NCI-H2196 (cell line): ENCODE data around the gene SAPCD1.

Experiments used
- DNase-seq: peaks from one replicate; lab custom pipeline; 2025; ENCODE audit not compliant: unreplicated experiment; lab: John Stamatoyannopoulos, UW

Gene SAPCD1

DNA sequence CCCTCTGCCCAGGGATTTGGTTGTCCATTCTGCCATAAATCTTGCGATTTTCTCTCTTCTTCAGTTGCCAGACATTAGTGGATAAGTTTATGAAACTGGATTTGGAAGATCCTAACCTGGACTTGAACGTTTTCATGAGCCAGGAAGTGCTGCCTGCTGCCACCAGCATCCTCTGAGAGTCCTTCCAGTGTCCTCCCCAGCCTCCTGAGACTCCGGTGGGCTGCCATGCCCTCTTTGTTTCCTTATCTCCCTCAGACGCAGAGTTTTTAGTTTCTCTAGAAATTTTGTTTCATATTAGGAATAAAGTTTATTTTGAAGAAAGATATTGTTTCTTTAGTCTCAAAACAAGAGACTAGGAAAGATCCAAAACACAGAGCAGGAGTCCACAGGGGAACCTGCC lies at the start of gene SAPCD1:
Gene SAPCD1 (plus strand): TSS at position 301 of the 400 bp plus-strand sequence. CDS start 399 bp downstream, outside the sequence.
- DNase-seq = no peak

DNA sequence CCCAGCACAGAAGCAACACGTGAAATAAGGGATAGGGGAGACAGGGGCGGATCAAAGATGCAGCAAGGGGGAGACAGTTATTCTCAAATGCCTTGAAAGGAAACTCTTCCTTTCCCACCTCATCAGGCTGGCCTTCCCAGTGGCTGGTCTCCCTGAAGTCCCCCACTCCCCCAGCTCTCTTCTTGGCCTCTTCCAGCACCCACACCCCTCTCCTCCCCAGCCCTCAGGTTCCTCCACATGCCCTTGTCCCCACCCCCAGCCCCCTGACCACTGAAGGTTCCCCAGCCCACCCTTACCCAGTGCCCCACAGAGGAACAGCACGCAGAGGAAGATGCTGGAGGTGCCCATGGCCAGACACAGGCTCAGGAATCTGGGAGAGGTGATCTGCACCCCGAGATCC lies 49.0 kb upstream of the SAPCD1 start:
- no peak for DNase-seq

DNA sequence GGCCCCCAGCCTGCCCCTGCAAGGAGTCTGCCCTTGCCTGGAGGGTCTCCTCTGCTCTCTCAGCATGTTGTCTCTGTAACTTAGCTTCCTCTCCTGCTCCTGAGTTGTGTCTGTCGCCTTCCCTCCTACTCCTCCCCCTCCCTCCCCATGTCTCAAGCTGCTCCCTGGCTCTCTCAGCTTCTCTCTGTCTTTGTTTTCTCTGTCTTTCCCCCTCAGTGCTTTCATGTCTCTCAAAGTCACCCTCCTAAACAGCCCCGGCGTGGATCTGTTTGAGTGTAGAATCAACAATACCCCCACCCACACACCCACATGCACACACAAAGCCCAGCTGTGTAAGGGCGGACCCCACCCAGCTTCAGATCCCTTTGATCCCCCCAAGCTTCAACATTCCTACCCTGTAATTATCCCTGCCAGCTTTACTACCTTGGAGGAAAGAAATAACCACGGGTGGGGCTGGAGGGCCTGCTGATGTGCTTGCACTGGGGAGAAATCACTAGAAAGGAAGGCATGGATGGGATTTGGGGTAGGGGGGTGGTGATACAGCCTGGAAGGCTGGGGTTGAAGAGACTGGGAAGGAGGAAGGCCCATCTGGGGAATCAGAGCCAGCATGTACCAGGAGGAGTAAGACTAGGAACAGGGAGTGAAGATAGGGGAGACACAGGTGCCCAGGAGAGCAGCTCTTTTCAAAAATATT lies 48.3 kb upstream of the SAPCD1 start:
- no peak for DNase-seq

DNA sequence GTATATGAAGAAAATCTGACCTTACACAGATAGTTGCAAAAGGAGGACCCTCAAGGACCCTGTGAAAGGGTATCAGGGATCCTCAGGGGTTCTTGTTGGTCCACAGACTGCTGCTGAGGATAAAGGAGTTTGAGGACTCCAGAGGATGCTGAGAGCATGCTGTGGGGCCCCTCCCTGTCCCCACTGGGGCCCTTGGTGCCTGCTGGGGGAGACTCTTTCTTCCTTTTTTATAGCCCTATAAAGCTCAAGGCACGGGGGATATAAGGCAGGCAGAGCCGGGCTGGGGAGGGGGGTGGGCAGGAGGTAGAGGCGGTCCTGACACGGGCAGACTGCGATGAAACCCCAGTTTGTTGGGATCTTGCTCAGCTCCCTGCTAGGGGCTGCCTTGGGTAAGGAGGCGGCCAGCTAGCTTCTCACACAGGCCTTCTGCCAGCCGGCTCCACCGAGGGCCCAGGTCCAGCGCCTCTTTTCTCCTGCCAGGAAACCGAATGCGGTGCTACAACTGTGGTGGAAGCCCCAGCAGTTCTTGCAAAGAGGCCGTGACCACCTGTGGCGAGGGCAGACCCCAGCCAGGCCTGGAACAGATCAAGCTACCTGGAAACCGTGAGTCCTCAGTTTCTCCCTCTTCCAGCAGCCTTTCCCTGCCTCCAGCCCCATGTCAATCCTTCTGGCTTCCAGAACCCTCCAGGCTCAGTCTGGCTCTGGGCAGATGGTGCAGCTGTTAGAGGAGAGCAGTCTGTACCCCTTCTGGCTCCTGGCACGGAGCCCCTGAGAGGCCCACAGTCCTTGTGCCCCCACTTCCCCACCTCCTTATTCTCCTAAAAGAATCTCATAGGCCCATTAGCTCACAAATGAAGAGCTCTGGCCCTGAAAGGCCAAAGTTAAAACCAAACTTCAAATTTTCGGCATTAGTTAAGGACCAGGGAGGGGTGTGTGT lies 47.2 kb upstream of the SAPCD1 start, which contains the start of gene LY6G6D:
Gene LY6G6D (plus strand): TSS at position 327 of the 937 bp plus-strand sequence. CDS start 8 bp downstream, at position 335.
- DNase-seq = no peak

DNA sequence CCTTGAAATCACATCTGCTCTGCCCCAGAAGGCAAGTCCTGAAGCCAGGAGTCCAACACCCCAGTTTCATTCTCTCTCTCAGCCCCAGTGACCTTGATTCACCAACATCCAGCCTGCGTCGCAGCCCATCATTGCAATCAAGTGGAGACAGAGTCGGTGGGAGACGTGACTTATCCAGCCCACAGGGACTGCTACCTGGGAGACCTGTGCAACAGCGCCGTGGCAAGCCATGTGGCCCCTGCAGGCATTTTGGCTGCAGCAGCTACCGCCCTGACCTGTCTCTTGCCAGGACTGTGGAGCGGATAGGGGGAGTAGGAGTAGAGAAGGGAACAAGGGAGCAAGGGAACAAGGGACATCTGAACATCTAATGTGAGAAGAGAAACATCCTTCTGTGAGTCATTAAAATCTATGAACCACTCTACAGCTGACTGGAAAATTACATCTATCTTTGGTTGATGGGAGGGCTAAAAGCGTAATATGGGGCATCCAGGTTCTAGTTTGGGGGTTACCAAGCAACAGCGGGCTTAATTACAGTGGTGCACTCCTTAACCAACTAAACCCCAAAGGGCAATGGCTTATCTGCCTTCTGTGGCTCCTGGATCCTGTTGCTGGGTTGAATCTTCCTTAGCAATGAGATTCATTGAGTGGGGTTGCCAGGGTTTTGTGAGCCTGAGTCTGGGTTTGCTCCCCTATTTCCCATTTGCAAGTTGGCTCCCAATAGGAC lies 44.8 kb upstream of the SAPCD1 start:
- DNase-seq = no peak

DNA sequence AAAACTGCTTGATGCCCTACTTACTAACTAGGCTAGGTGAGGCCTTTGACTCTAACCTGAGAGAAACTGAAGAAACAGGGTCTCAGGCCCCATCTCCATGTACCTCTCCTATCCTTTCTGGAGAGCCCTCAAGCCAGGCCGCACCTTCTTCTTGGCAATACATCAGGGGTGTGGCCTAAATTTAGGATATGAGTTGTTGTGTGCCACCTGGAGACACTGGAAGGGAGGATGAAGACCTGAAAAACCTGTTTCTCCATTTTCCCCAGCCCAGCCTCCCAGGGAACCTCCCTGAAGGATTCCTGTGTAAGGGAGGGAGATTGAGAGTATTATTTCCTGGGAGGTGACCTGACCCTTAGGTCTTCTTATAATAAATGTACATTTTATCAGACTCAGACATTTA lies 44.2 kb upstream of the SAPCD1 start:
- DNase-seq = peak; percentile 71

DNA sequence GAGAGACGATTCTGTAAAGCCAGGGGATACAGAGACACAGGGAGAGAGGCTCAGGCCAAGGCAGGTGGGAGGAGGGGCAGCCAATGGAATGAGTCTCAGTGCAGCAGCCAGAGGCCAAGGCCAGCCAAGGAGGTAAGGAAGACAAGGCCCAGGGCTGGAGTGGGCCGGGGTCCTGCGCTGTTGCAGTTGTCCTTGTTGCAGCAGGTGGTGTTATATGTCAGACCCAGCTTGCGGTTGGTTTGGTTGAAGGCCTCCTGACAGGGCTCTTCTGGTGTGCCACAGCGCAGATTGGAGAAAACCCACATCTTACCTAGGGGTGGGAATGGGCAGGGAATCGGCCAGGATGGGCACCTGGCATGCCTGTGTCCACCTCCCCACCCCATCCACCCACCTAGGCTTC lies 43.5 kb upstream of the SAPCD1 start:
- DNase-seq = no peak

DNA sequence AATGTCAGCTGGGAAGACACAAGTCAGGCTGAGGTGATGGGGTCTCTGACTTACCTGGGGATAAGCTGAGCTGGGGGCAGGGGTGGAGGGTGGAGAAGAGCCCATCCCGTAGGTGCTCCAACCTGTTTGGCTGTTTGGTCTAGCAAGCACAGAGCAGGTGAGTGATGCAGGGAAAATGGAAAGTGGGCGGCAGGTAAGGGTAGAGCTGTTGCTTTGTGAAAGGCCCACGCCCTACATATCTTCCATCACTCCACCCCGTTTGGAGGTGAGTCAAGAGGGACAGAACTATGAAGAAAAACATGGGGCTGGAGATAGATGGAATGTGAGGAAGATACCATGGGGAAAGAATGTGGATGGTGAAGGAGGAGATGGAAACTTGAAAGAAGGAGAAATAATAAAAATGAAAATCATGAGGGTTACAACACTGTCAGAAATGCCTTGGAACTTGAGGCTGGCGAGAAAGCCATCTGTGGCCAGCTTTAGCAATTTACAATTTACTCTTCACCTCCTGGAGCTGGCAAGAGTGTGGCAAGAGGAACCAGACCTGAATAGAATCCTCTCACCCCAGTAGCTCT lies 42.2 kb upstream of the SAPCD1 start:
- DNase-seq = no peak

DNA sequence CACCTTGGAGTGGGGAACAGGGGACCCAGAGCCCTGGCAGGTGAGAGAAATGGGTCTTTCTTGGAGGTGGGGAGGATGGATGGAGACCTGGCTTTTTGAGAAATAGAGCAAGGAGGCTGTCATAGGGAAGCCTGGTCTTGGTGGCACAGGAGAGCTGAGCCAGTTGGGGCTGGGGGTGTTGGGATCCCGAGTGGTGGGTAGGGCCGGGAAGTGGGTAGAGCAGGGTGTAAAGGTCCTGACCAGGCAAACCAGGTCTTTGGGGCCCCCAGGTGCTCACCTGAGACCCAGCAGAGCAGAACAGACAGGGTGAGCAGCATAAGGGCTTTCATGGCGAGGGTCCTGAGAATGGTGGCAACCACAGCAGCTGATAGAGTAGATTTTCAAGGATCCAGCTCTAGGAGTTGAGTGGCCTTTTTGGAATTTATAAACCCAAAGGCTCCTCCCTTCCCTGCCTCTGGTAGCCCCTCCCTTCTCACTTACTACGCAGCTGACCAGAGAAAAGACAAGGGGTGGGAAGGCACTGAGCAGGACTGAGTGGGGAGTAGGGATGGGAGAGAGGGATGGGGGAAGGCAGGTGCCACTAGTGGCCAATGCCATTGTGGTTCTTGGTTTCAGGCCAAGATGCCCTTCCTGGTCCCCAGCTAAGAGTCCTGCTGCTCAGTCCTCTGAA lies 41.0 kb upstream of the SAPCD1 start, which contains the start of gene LY6G6C:
Gene LY6G6C (minus strand): TSS at position 396 of the 670 bp plus-strand sequence. CDS start 67 bp downstream, at position 329.
- no peak for DNase-seq

DNA sequence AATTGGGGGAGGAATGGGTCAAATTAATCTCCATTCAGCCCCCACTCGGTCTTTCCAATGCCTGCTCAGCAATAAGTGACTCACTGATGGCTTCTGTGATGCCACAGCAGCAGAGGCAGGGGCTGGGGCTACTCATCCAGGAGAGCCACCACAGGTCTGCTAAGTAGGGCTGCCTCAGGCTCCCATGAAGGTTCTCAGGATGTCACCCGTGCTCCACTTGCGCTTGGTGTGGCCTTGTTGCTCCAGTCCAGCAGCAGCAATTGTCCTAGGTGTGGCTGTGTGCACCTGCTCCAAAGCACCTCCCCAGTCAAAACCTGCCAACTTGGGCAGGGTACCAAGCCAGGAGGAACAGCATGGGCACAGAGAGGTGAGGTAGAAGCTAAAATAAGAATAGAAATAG lies 40.3 kb upstream of the SAPCD1 start:
- DNase-seq = no peak

DNA sequence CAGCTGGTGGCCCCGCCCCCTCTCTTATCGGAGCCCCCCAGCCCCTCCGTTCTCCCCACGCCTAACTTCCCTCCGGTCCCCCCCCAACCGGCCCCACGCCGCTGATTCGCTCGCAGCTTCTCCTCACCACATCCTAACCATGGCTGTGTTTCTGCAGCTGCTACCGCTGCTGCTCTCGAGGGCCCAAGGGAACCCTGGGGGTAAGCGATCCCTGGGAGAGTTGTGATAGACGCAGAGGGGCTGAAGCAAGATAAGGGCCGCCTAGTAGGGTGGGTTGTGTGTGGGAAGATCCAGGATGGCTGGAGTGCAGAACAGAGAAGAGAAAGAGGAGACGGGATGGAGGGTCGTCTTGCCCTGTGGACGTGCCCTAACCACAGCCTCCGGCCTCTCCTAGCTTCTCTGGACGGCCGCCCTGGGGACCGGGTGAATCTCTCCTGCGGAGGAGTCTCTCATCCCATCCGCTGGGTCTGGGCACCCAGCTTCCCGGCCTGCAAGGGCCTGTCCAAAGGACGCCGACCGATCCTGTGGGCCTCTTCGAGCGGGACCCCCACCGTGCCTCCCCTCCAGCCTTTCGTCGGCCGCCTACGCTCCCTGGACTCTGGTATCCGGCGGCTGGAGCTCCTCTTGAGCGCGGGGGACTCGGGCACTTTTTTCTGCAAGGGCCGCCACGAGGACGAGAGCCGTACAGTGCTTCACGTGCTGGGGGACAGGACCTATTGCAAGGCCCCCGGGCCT lies 39.0 kb upstream of the SAPCD1 start, which contains the start of gene MPIG6B:
Gene MPIG6B (plus strand): TSS at position 129 of the 735 bp plus-strand sequence. CDS start 11 bp downstream, at position 140.
- DNase-seq = no peak

DNA sequence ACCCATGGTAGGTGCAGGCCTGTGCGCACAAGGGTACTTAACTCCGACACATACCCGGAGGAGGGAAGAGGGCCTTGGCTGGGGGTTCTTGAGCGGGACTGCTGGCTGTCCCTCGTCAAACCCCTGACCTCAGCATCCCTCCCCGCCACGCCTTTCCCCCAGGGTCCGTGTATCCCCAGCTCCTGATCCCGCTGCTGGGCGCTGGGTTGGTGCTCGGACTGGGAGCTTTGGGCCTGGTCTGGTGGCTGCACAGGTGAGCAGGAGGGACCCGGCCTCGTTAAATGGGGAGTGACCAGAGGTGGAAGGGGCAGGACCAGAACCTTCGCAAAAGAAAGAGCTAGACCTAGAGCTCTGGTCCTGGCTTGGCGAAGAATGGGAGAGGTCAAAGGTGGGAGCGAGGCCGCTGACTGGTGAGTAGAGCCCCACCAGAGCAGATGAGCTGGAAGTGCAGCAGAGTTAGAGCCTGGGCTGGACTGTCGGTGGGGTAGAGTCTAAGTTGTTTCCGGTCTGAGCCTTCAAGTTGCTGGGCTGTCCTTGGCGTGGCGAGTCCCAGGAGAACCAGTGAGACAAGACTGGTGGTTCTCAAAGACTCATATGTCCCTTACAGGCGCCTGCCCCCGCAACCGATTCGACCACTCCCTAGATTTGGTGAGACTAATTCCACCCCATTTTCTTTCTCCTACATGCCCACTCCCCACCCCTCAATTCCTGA lies 38.3 kb upstream of the SAPCD1 start:
- no peak for DNase-seq

DNA sequence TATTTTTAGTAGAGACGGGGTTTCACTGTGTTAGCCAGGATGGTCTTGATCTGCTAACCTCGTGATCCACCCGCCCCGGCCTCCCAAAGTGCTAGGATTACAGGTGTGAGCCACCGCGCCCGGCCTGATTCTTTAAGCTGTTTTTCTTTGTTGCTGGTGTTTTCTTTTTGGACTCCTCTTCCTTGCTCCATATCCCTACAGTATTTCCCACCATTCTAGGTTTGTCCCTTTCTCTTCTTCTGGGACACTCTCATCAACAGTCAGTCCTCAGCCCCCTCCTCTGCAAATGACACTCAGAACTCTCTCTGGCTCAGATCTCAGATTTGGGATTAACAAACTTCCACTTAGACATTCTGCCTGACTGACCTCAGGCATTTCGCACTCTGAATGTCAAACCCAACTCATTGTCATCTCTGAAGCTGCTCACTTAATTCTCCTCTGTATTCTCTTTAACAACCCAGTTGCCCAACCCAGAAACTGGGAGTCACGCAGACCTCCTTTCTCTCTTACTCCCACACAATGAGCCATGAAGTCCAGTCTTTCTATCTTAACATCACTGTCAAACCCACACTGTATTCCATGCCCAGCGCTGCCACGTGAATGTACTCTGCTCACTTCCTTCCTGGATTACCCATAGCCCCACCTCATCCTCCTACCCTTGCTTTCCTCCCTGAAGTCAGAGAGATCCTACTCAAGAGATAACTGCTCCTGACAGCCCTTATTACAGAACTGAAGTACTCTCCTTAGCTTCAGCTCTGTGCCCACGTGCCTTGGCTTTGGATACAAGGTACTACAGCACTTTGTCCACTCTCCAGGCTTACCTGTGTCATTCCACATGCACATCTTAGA lies 36.7 kb upstream of the SAPCD1 start:
- no peak for DNase-seq

DNA sequence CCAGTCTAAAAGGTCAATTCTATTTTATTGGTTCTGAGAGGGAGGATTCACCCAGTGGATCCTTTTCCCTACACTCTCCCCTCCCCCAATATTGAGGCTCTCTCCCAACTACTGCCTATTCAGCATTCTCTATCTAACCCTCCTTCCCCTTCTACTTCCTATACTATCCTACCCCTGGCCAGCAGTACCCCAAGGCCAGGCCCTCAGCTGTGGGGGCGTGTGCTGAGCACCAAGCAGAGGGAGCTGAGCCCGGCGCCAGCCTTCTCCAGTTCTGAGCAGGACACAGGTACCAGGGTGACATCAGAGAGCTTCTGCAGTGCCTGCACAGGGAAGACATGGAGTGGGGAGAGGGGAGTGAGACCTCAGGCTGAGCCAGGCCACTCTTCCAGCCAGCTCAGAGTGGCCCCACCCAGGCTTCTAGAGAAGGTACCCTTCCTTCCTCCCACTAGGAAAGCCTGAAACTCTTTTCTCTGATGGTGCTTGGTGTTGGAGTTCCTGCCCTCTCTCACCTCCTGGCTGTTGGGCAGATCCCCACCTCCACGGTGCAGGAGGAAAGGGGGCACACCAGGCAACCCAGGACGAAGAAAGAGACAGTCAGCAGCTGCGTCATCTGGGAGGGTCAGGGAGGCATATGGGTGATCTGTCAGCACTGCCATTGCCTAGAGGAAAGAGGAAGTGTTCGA lies 35.3 kb upstream of the SAPCD1 start:
- DNase-seq = no peak

DNA sequence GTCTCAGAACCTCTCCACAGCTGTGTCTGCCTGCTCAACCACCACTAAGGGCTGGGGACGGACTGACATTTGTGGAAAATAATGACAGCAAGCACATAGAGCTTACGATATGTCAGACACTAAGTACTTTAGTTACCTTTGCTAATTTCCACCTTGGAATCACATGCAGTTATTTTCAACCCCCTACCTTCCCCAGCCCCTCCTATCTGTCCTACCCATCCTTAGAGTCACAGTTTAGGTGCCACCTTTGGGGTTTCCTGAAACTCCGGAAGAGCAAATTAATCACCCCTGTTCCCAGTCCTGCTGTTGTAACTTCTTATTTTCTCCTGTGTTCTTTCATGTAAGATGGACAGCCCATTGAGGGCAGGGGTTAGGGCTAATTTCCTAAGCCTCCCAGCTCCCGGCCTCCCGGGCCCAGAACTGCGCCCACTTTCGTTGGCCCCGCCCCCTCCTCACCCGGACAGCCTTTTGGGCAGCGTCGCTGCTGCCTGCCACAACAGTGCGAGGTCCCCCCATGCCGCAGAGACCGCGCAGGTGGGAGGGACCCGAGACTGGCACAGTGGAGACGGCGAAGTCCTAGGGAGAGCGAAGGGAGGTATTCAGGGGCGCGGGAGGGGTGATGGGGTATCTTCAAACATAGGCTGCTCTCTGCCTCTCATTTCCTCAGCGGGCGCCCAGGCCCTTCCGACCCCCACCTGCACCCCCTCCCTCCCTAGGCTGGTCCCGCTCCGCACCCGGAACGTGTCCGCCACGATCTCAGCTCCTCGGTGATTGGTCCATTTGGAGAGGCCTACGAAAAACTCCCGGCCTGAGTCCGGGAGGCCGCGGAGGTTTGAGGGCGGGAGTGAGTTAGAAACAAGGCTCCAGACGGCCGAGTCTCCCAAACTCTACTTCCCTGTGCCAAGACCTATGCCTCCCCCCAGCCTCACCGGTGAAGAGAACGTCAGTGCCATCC lies 34.5 kb upstream of the SAPCD1 start:
- DNase-seq = no peak

DNA sequence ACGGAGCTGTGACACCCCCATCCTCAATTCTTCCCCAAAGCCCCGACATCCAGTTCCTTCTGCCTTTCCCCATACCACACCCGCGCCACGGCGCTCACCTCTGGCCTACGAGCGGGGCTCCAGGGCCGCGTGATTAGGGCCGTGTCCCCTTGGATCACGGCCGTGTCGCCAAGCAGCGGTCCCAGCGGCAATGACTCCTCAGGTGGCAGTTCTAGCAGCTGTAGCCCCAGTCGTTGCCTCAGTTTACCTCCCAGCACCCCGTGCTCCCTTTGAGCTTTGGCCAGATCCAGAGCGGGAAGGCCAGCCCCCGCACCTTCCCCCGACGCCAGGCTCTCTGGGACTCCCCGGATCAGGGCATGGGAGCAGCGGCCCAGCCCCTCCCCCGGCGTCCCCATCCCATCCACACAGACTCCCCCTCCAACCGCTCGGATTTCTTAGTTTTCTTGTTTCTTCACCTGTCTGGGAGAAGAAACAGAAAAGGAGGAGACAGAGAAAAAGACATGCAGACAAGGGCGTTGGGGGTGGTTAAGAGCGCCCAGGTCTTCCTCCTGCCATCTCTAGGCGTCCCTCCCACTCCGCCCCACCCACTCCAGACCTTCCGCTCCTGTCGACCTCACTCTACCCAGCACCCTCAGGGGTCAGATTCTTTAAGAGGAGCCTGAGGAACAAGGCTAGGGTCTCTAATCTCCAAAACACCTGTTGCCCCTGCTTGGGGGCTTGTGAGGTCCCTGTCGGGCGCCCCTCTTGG lies 33.5 kb upstream of the SAPCD1 start, which contains the start of gene DDAH2:
Gene DDAH2 (minus strand): TSS at position 533 of the 748 bp plus-strand sequence. CDS start 138 bp downstream, at position 395.
- DNase-seq = no peak
